ENCODE results near the gene SRPK2.

The SRPK2 gene

GRCh38 chr7:105130580-105130979, 258.1 kb downstream of the SRPK2 start:
- Histone ChIP-seq H3K4me1 (ENCODE audit: control insufficient read depth in 1 of 2, insufficient read depth in 1 of 2, low read depth in 1 of 2, low read length in 1 of 2) (no peaks in the 10 kb centered on the region), H3K27ac (no peak overlapping the region), H3K9me3 (no peaks in the 10 kb centered on the region), H3K27me3 (no peaks in the 10 kb centered on the region), H3K4me3 (ENCODE audit: low read depth in 1 of 2, low read length in 1 of 2) (no peak overlapping the region), H3K36me3 (peaks cover 87% of the 10 kb centered on the region)
- TF ChIP-seq, protein P1, sequence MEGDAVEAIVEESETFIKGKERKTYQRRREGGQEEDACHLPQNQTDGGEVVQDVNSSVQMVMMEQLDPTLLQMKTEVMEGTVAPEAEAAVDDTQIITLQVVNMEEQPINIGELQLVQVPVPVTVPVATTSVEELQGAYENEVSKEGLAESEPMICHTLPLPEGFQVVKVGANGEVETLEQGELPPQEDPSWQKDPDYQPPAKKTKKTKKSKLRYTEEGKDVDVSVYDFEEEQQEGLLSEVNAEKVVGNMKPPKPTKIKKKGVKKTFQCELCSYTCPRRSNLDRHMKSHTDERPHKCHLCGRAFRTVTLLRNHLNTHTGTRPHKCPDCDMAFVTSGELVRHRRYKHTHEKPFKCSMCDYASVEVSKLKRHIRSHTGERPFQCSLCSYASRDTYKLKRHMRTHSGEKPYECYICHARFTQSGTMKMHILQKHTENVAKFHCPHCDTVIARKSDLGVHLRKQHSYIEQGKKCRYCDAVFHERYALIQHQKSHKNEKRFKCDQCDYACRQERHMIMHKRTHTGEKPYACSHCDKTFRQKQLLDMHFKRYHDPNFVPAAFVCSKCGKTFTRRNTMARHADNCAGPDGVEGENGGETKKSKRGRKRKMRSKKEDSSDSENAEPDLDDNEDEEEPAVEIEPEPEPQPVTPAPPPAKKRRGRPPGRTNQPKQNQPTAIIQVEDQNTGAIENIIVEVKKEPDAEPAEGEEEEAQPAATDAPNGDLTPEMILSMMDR (IDR thresholded peaks at IDR 0.05): no peak

- Histone ChIP-seq H3K27ac (no peak overlapping the region), H3K27me3 (no peaks in the 10 kb centered on the region), H3K4me1 (ENCODE audit: control insufficient read depth in 1 of 2, insufficient read depth in 1 of 2, low read depth in 1 of 2, low read length in 1 of 2) (no peaks in the 10 kb centered on the region), H3K9me3 (no peaks in the 10 kb centered on the region), H3K4me3 (ENCODE audit: low read depth in 1 of 2, low read length in 1 of 2) (no peak overlapping the region), H3K36me3 (peaks cover 88% of the 10 kb centered on the region)
- TF ChIP-seq, protein P1 (IDR thresholded peaks at IDR 0.05): no peak
Observed at GRCh38 chr7:105130048-105130447, 258.7 kb downstream of the SRPK2 start.

DNA sequence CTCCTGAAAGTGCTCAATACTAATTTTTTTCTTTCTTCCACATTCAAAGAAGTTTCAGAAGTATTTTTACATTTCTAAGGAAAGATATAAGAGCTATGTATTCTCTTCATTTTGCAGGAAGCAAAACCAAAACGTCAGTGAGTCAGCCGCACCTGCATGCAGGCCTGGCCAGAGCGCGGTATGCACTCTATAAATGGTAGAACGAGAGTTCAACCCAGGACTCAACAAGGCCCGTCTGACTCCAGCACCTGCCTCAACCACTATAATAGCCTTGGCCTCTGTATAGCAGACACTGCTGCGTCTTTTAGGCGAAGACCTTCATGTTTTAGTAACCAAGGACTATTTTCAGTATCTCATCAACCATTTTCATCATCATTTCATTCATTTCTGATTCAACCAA, 261.5 kb downstream of the SRPK2 start:
- TF ChIP-seq, protein P1 (IDR thresholded peaks at IDR 0.05): no peak
- H3K36me3 ChIP-seq: peaks cover 85% of the 10 kb centered on the region
- no peaks in the 10 kb centered on the region for H3K9me3 ChIP-seq
- no peak overlapping the region for H3K4me3 ChIP-seq (ENCODE audit: low read depth in 1 of 2, low read length in 1 of 2)
- H3K27me3 ChIP-seq: no peaks in the 10 kb centered on the region
- H3K27ac ChIP-seq: no peak overlapping the region
- no peaks in the 10 kb centered on the region for H3K4me1 ChIP-seq (ENCODE audit: control insufficient read depth in 1 of 2, insufficient read depth in 1 of 2, low read depth in 1 of 2, low read length in 1 of 2)

- H3K9me3 ChIP-seq: no peaks in the 10 kb centered on the region
- no peaks in the 10 kb centered on the region for H3K4me1 ChIP-seq (ENCODE audit: control insufficient read depth in 1 of 2, insufficient read depth in 1 of 2, low read depth in 1 of 2, low read length in 1 of 2)
- no peaks in the 10 kb centered on the region for H3K27me3 ChIP-seq
- H3K4me3 ChIP-seq (ENCODE audit: low read depth in 1 of 2, low read length in 1 of 2): no peak overlapping the region
- H3K36me3 ChIP-seq: peaks cover 82% of the 10 kb centered on the region
- H3K27ac ChIP-seq: no peak overlapping the region
- TF ChIP-seq, protein P1 (IDR thresholded peaks at IDR 0.05): no peak
Observed at GRCh38 chr7:105126436-105126975, 262.2 kb downstream of the SRPK2 start.

DNA sequence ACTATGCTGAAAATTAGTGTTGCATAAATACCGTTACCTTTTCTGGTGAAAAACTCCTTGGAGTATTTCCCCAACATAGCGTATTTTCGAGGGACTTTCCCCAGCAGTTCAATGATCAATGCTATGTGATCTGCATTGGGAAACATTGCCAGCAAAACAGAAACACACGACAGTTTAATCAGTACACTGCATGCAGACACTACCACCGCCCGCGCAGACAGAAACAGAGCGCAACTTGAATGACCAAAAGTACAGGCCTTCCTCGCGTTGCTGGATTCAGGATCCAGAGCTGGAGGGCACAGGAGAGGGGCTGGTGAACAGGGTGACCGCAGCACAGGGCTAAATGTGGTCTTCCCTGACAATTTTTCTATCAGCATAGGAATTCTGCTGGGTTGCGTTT, 263.0 kb downstream of the SRPK2 start:
- H3K27me3 ChIP-seq: no peaks in the 10 kb centered on the region
- H3K4me3 ChIP-seq (ENCODE audit: low read depth in 1 of 2, low read length in 1 of 2): no peak overlapping the region
- no peaks in the 10 kb centered on the region for H3K4me1 ChIP-seq (ENCODE audit: control insufficient read depth in 1 of 2, insufficient read depth in 1 of 2, low read depth in 1 of 2, low read length in 1 of 2)
- no peak overlapping the region for H3K27ac ChIP-seq
- H3K9me3 ChIP-seq: no peaks in the 10 kb centered on the region
- TF ChIP-seq, protein P1 (IDR thresholded peaks at IDR 0.05): no peak
- peaks cover 77% of the 10 kb centered on the region for H3K36me3 ChIP-seq

DNA sequence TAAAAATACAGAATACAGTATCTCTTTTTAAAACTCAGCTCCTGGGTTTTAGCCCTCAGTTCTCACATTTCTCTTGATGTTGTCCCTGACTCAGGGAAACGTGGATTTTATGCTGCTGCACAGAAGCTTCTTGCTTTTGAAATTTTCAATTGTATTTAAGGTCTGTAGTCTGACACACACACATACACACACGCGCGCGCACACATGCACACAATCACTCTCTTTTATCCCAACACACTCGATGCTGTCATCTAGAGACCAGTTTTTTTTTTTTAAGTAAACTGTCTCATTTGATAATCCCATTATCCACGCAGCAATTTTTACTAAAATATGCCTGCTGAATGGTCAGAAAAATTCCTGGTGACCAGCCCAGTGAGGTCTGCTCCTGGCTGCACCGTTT, 266.1 kb downstream of the SRPK2 start:
- TF ChIP-seq, protein P1 (IDR thresholded peaks at IDR 0.05): no peak
- H3K4me3 ChIP-seq (ENCODE audit: low read depth in 1 of 2, low read length in 1 of 2): no peak overlapping the region
- H3K9me3 ChIP-seq: no peaks in the 10 kb centered on the region
- H3K4me1 ChIP-seq (ENCODE audit: control insufficient read depth in 1 of 2, insufficient read depth in 1 of 2, low read depth in 1 of 2, low read length in 1 of 2): no peaks in the 10 kb centered on the region
- H3K27me3 ChIP-seq: no peaks in the 10 kb centered on the region
- peaks cover 75% of the 10 kb centered on the region for H3K36me3 ChIP-seq
- H3K27ac ChIP-seq: no peak overlapping the region
